Activated CD8-positive, alpha-beta memory T cell treated with anti-CD3 and anti-CD28 coated beads for 36 hours (primary cell): ENCODE data around the gene HOXC10. TPM values are rescaled to one million over a fixed set of nuclear protein-coding genes. Genes with fewer than 3 reads are reported as not detected.

Experiments
- CTCF ChIA-PET: fragments of 350-600 bp; sonication (Branson Sonifier 250); formaldehyde crosslinking; loops from one replicate; lab custom pipeline; 2021; ENCODE audit warnings: antibody characterized with exemption; lab: Charles Lee
- POLR2A ChIA-PET: fragments of 350-600 bp; sonication (Branson Sonifier 250); formaldehyde crosslinking; loops from one replicate; lab custom pipeline; 2021; ENCODE audit warnings: antibody characterized with exemption; lab: Charles Lee
- total RNA-seq, 2 experiments: library from RNA; stranded (reverse); gene quantifications; one replicate each; pipeline ENCODE4 v1.2.3, GENCODE V29; 2021

The HOXC10 gene
- not detected for total RNA-seq

GRCh38 chr12:53984901-53985691 lies at the start of gene HOXC10:
Gene HOXC10 (plus strand): TSS chr12:53985146. CDS start chr12:53985260, 114 bp downstream.
- POLR2A ChIA-PET, result interaction anchor here (0.6 kb wide), 1 partner anchor 47 kb away, joined by 8 read pairs; no protein-coding TSS in a partner anchor
- CTCF ChIA-PET, result interaction anchor here (0.6 to 2.2 kb wide), 20 partner anchors 10 to 256 kb away, joined by 3 to 13 read pairs (median 4); partner anchors contain the start of genes HOXC13, HOXC8 and HOXC9

GRCh38 chr12:53935383-53936341 lies 49.3 kb upstream of the HOXC10 start:
- CTCF ChIA-PET, result no interaction called here
- POLR2A ChIA-PET, result interaction anchor here (0.6 kb wide), 1 partner anchor 276 kb away, joined by 3 read pairs; no protein-coding TSS in a partner anchor

GRCh38 chr12:53937099-53937498 lies 47.8 kb upstream of the HOXC10 start:
- ChIA-PET POLR2A (no interaction called here), CTCF (no interaction called here)

- POLR2A ChIA-PET, result no interaction called here
- CTCF ChIA-PET, result no interaction called here
These were observed 47.2 kb upstream of the HOXC10 start for GRCh38 chr12:53937596-53938325.

- ChIA-PET CTCF (interaction anchor here (1.0 kb wide), 1 partner anchor 47 kb away, joined by 3 read pairs; no protein-coding TSS in a partner anchor), POLR2A (no interaction called here)
These were observed 46.4 kb upstream of the HOXC10 start, which contains the start of gene HOXC13 for GRCh38 chr12:53938326-53939140. Gene HOXC13 (plus strand): TSS chr12:53938831. CDS start chr12:53938907, 76 bp downstream.

GRCh38 chr12:53939141-53940108 lies 45.5 kb upstream of the HOXC10 start:
- CTCF ChIA-PET, result interaction anchor here (1.0 to 1.1 kb wide), 2 partner anchors 46 kb away, joined by 3 read pairs; partner anchors contain the start of gene HOXC10
- POLR2A ChIA-PET, result no interaction called here

GRCh38 chr12:53940443-53941014 lies 44.4 kb upstream of the HOXC10 start:
- CTCF ChIA-PET, result interaction anchor here (1.1 kb wide), 1 partner anchor 45 kb away, joined by 3 read pairs; the partner anchor contains the start of gene HOXC10
- POLR2A ChIA-PET, result no interaction called here

GRCh38 chr12:53941187-53941586 lies 43.8 kb upstream of the HOXC10 start:
- CTCF ChIA-PET, result interaction anchor here (1.1 kb wide), 1 partner anchor 44 kb away, joined by 3 read pairs; the partner anchor contains the start of gene HOXC10
- POLR2A ChIA-PET, result no interaction called here

DNA sequence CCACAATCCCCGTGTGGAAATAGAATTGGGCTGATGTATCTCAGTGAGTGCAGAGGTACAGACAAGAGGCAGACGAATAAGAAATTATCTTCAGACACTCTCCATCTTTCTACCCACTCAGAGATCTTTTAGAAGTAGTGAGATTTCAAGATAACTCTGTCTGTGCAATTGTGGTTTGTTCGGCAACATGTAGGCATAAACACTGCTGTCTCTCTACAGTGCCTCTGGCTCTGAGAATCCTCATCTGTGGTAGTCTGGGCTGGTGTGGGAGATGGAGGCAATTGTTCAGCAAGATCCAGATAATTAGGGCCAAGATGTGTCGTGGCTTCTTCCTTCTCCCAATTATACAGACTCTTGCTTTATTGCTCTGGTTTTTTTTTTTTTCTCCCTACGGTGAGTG lies 43.2 kb upstream of the HOXC10 start:
- ChIA-PET POLR2A (no interaction called here), CTCF (interaction anchor here (0.6 kb wide), 1 partner anchor 44 kb away, joined by 5 read pairs; no protein-coding TSS in a partner anchor)

GRCh38 chr12:53942467-53942997 lies 42.4 kb upstream of the HOXC10 start:
- ChIA-PET POLR2A (no interaction called here), CTCF (interaction anchor here (0.6 kb wide), 1 partner anchor 43 kb away, joined by 5 read pairs; no protein-coding TSS in a partner anchor)

DNA sequence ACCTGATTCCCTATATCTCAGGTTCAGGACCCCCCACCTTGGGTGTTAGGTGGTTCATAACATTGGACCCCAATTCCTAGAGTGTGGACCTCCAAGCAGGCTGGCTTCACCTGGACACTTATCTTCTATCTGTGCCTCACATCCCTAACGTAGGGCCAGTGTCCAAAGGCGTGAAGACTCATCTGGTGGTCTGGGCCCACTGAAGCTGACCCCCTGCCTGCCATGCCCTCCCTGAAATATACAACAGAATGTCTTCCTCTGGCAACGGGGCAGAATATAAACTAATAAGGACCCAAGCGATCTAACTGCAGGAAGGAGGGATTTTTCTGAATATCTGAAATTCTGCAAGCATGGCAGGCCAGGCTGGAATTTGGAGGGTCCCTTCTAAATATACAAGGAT lies 40.7 kb upstream of the HOXC10 start:
- ChIA-PET CTCF (no interaction called here), POLR2A (no interaction called here)

DNA sequence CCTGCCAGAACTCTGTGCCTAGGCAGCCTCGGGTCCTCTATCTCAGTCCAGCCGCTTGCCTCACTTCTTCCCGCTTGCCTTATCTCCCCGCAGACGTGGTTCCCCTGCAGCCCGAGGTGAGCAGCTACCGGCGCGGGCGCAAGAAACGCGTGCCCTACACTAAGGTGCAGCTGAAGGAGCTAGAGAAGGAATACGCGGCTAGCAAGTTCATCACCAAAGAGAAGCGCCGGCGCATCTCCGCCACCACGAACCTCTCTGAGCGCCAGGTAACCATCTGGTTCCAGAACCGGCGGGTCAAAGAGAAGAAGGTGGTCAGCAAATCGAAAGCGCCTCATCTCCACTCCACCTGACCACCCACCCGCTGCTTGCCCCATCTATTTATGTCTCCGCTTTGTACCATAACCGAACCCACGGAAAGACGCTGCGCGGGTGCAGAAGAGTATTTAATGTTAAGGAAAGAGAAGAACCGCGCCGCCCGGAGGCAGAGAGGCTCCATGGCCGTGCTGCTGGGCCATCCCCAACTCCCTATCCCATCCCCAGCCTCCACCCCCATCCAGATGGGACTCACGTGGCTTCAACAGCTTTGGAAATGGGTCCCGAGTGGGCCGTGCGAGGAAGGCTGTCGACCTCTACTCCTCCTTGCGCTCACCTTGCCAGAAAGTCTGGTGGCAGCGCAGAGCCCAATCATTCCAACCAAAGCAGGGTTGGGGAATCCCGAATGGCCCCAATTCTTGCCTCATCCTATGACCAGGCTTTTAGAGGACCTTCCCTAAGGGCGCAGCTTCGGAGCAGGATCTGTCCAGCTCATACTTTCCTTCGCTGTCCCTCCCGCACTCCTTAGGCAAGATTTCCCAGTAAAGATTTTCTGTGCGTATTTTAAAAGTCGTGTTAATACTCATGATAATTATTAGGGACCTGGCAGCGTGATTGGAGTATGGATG lies 39.8 kb upstream of the HOXC10 start:
- POLR2A ChIA-PET, result no interaction called here

GRCh38 chr12:53947743-53948142 lies 37.2 kb upstream of the HOXC10 start:
- ChIA-PET CTCF (interaction anchor here (0.7 kb wide), 1 partner anchor 651 kb away, joined by 3 read pairs; no protein-coding TSS in a partner anchor), POLR2A (no interaction called here)

More for the DNA sequence above, 39.8 kb upstream of the HOXC10 start:
- CTCF ChIA-PET, result no interaction called here

- ChIA-PET POLR2A (interaction anchor here (0.6 kb wide), 1 partner anchor 1621 kb away, joined by 3 read pairs; no protein-coding TSS in a partner anchor), CTCF (no interaction called here)
These were observed 36.0 kb upstream of the HOXC10 start for GRCh38 chr12:53948650-53949593.
